Mucosa of rectum (tissue), 2 donors: ENCODE data around the gene LNX2.

ENCODE experiments used
- H3K27ac ChIP-seq, 2 donors: one replicate each; pipeline ENCODE4 v1.7.0; 2013; ENCODE audit warnings: inconsistent platforms in 2 of 2, low read depth in 2 of 2, low read length in 2 of 2
- H3K27me3 ChIP-seq, 2 donors: one replicate each; pipeline ENCODE4 v1.7.0; 2013; ENCODE audit warnings: low read length in 2 of 2; ENCODE audit not compliant: control insufficient read depth in 2 of 2, insufficient read depth in 2 of 2
- H3K36me3 ChIP-seq, 2 donors: one replicate each; pipeline ENCODE4 v1.7.0; 2013; ENCODE audit warnings: low read length in 2 of 2; ENCODE audit not compliant: control insufficient read depth in 2 of 2, insufficient read depth in 2 of 2
- H3K4me1 ChIP-seq, 2 donors: one replicate each; pipeline ENCODE4 v1.7.0; 2013; ENCODE audit warnings: low read length in 2 of 2, mild to moderate bottlenecking in 1 of 2; ENCODE audit not compliant: control insufficient read depth in 2 of 2, insufficient read depth in 2 of 2
- H3K4me3 ChIP-seq, 2 donors: one replicate each; pipeline ENCODE4 v1.7.0; 2013; ENCODE audit warnings: low read length in 2 of 2
- H3K9ac ChIP-seq, 2 donors: one replicate each; pipeline ENCODE4 v1.7.0; 2013; ENCODE audit warnings: low read length in 2 of 2, low read depth in 1 of 2, mild to moderate bottlenecking in 1 of 2
- H3K9me3 ChIP-seq, 2 donors: one replicate each; pipeline ENCODE4 v1.7.0; 2013; ENCODE audit warnings: low read length in 2 of 2; ENCODE audit not compliant: control insufficient read depth in 2 of 2
- donor health status: healthy.
- donor health status: Normal muscosa, but diverticular disease.

Gene LNX2

GRCh38 chr13:27638001-27638400 lies 17.7 kb upstream of the LNX2 start:
- peaks cover 0 to 4% of the 10 kb centered on the region in 2 donors for H3K4me1 ChIP-seq
- H3K36me3 ChIP-seq, result peaks cover 0 to 1% of the 10 kb centered on the region in 2 donors
- no peak overlapping the region for H3K9ac ChIP-seq
- no peaks in the 10 kb centered on the region for H3K9me3 ChIP-seq
- no peak overlapping the region for H3K4me3 ChIP-seq
- H3K27me3 ChIP-seq, result no peaks in the 10 kb centered on the region
- no peak overlapping the region for H3K27ac ChIP-seq

GRCh38 chr13:27637289-27637626 lies 16.9 kb upstream of the LNX2 start:
- Histone ChIP-seq H3K9ac (no peak overlapping the region), H3K27me3 (no peaks in the 10 kb centered on the region)

GRCh38 chr13:27636589-27637288 lies 16.4 kb upstream of the LNX2 start:
- H3K27ac ChIP-seq, result no peak overlapping the region
- peaks cover 0 to 4% of the 10 kb centered on the region in 2 donors for H3K4me1 ChIP-seq
- no peak overlapping the region for H3K9ac ChIP-seq
- H3K9me3 ChIP-seq, result no peaks in the 10 kb centered on the region
- no peaks in the 10 kb centered on the region for H3K27me3 ChIP-seq
- no peak overlapping the region for H3K4me3 ChIP-seq
- peaks cover 4 to 5% of the 10 kb centered on the region in 2 donors for H3K36me3 ChIP-seq

More at GRCh38 chr13:27637289-27637626, 16.9 kb upstream of the LNX2 start:
- H3K4me3 ChIP-seq, result no peak overlapping the region
- H3K9me3 ChIP-seq, result no peaks in the 10 kb centered on the region
- H3K4me1 ChIP-seq, result peaks cover 0 to 4% of the 10 kb centered on the region in 2 donors
- peaks cover under 1 to 4% of the 10 kb centered on the region in 2 donors for H3K36me3 ChIP-seq
- H3K27ac ChIP-seq, result no peak overlapping the region

GRCh38 chr13:27635266-27635665 lies 14.9 kb upstream of the LNX2 start:
- no peak overlapping the region for H3K9ac ChIP-seq
- no peak overlapping the region for H3K27ac ChIP-seq
- H3K4me3 ChIP-seq, result no peak overlapping the region
- peaks cover 0 to 4% of the 10 kb centered on the region in 2 donors for H3K4me1 ChIP-seq
- no peaks in the 10 kb centered on the region for H3K27me3 ChIP-seq
- H3K9me3 ChIP-seq, result no peaks in the 10 kb centered on the region
- H3K36me3 ChIP-seq, result peaks cover 4 to 5% of the 10 kb centered on the region in 2 donors

- no peak overlapping the region for H3K27ac ChIP-seq
- H3K36me3 ChIP-seq, result peaks cover 4 to 5% of the 10 kb centered on the region in 2 donors
- peaks cover 0 to 4% of the 10 kb centered on the region in 2 donors for H3K4me1 ChIP-seq
- no peaks in the 10 kb centered on the region for H3K9me3 ChIP-seq
- no peak overlapping the region for H3K4me3 ChIP-seq
- H3K9ac ChIP-seq, result no peak overlapping the region
- no peaks in the 10 kb centered on the region for H3K27me3 ChIP-seq
Measured at GRCh38 chr13:27634791-27635190, 14.5 kb upstream of the LNX2 start.

- no peaks in the 10 kb centered on the region for H3K9me3 ChIP-seq
- no peaks in the 10 kb centered on the region for H3K27me3 ChIP-seq
- peaks cover 0 to 4% of the 10 kb centered on the region in 2 donors for H3K4me1 ChIP-seq
- H3K36me3 ChIP-seq, result peaks cover 4 to 5% of the 10 kb centered on the region in 2 donors
- no peak overlapping the region for H3K9ac ChIP-seq
- no peak overlapping the region for H3K4me3 ChIP-seq
- no peak overlapping the region for H3K27ac ChIP-seq
Measured at GRCh38 chr13:27634231-27634630, 13.9 kb upstream of the LNX2 start.

- no peak overlapping the region for H3K4me3 ChIP-seq
- no peaks in the 10 kb centered on the region for H3K9me3 ChIP-seq
- no peak overlapping the region for H3K27ac ChIP-seq
- H3K9ac ChIP-seq, result no peak overlapping the region
- H3K27me3 ChIP-seq, result no peaks in the 10 kb centered on the region
- H3K4me1 ChIP-seq, result peaks cover 0 to 4% of the 10 kb centered on the region in 2 donors
- H3K36me3 ChIP-seq, result peaks cover 4 to 5% of the 10 kb centered on the region in 2 donors
Measured at GRCh38 chr13:27632648-27633047, 12.3 kb upstream of the LNX2 start.

GRCh38 chr13:27632214-27632613 lies 11.9 kb upstream of the LNX2 start:
- no peak overlapping the region for H3K9ac ChIP-seq
- no peaks in the 10 kb centered on the region for H3K9me3 ChIP-seq
- H3K4me1 ChIP-seq, result peaks cover 0 to 4% of the 10 kb centered on the region in 2 donors
- H3K36me3 ChIP-seq, result peaks cover 4 to 5% of the 10 kb centered on the region in 2 donors
- no peak overlapping the region for H3K27ac ChIP-seq
- no peaks in the 10 kb centered on the region for H3K27me3 ChIP-seq
- H3K4me3 ChIP-seq, result no peak overlapping the region

- Histone ChIP-seq H3K27ac (no peak overlapping the region), H3K4me1 (peaks cover 0 to 4% of the 10 kb centered on the region in 2 donors), H3K4me3 (no peak overlapping the region)
Measured at GRCh38 chr13:27631665-27632064, 11.3 kb upstream of the LNX2 start.

GRCh38 chr13:27631156-27631555 lies 10.8 kb upstream of the LNX2 start:
- Histone ChIP-seq H3K36me3 (peaks cover 4 to 7% of the 10 kb centered on the region in 2 donors), H3K27ac (no peak overlapping the region), H3K4me1 (peaks cover 0 to 4% of the 10 kb centered on the region in 2 donors), H3K9ac (no peak overlapping the region), H3K9me3 (no peaks in the 10 kb centered on the region), H3K4me3 (no peak overlapping the region), H3K27me3 (no peaks in the 10 kb centered on the region)

More at GRCh38 chr13:27631665-27632064, 11.3 kb upstream of the LNX2 start:
- no peaks in the 10 kb centered on the region for H3K9me3 ChIP-seq
- H3K36me3 ChIP-seq, result peaks cover 4 to 5% of the 10 kb centered on the region in 2 donors
- H3K27me3 ChIP-seq, result no peaks in the 10 kb centered on the region
- no peak overlapping the region for H3K9ac ChIP-seq
